Effector memory CD4-positive, alpha-beta T cell (primary cell): Measurements from ENCODE around the gene FSTL4.

ENCODE experiments used
- DNase-seq, 3 donors: peaks; one replicate each; pipeline ENCODE4 v3.0.0-alpha.2; 2020
- H3K27ac ChIP-seq: 2 replicates; pipeline ENCODE4 v1.7.0; 2013; ENCODE audit warnings: mild to moderate bottlenecking, low read length, moderate library complexity; ENCODE audit not compliant: insufficient read depth, poor library complexity, severe bottlenecking
- H3K27me3 ChIP-seq: replicated peaks from 2 replicates; pipeline ENCODE4 v1.7.0; 2013; ENCODE audit warnings: mild to moderate bottlenecking, low read length; ENCODE audit not compliant: insufficient read depth, control insufficient read depth, poor library complexity, severe bottlenecking
- H3K36me3 ChIP-seq: 2 replicates; pipeline ENCODE4 v1.7.0; 2013; ENCODE audit warnings: mild to moderate bottlenecking, low read length, moderate library complexity; ENCODE audit not compliant: control insufficient read depth, insufficient read depth
- H3K4me1 ChIP-seq: 2 replicates; pipeline ENCODE4 v1.7.0; 2013; ENCODE audit warnings: low read length, mild to moderate bottlenecking; ENCODE audit not compliant: control insufficient read depth, insufficient read depth, poor library complexity, severe bottlenecking
- H3K4me3 ChIP-seq: 2 replicates; pipeline ENCODE4 v1.7.0; 2013; ENCODE audit warnings: low read length, low read depth, mild to moderate bottlenecking; ENCODE audit not compliant: insufficient read depth, poor library complexity, severe bottlenecking
- H3K9me3 ChIP-seq: 2 replicates; pipeline ENCODE4 v1.7.0; 2013; ENCODE audit warnings: mild to moderate bottlenecking, low read length, moderate library complexity; ENCODE audit not compliant: control insufficient read depth

The FSTL4 gene

GRCh38 chr5:133243196-133243595 is 369.1 kb downstream of the FSTL4 start:
- no peaks in the 10 kb centered on the region for H3K9me3 ChIP-seq
- H3K4me1 ChIP-seq: no peaks in the 10 kb centered on the region
- H3K36me3 ChIP-seq: no peaks in the 10 kb centered on the region
- no peaks in the 10 kb centered on the region for H3K27me3 ChIP-seq
- no peak overlapping the region for H3K27ac ChIP-seq
- DNase-seq: no peak
- H3K4me3 ChIP-seq: no peak overlapping the region

DNA sequence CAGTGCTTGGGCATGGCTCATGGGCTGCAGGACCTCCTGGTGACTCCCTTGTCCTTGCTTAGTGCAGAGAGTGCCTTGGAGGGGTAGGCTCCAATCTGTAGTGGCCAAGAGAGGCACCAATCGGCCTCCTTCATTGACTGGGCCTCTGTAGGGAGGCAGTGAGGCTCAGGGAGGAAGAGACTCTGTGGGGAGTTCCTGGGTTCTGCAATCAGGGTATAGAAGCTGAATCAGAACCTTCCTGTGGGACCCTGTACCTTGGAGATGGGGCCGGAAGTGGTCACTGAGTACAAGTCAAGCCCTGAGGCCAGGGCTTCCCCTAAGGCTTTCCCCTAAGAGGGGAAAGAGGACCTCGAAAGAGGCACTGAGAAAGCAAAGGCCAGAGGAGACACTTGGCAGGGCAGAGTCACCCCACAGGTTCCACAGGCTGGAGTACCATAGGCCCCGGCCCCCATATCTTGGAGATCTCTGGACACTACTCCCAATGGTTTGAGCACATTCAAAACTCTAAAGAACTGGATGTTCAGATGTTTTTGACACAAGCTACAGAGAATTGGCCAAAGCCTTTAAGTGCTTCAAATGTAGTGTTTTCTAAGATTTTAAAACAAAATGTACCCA is 370.0 kb downstream of the FSTL4 start:
- no peak overlapping the region for H3K27ac ChIP-seq
- H3K4me3 ChIP-seq: no peak overlapping the region
- DNase-seq: no peak
- H3K9me3 ChIP-seq: no peaks in the 10 kb centered on the region
- no peaks in the 10 kb centered on the region for H3K36me3 ChIP-seq
- no peaks in the 10 kb centered on the region for H3K27me3 ChIP-seq
- no peaks in the 10 kb centered on the region for H3K4me1 ChIP-seq

GRCh38 chr5:133241179-133242092 is 370.9 kb downstream of the FSTL4 start:
- Histone ChIP-seq H3K27ac (no peak overlapping the region), H3K4me1 (no peaks in the 10 kb centered on the region), H3K9me3 (no peaks in the 10 kb centered on the region), H3K36me3 (no peaks in the 10 kb centered on the region), H3K27me3 (no peaks in the 10 kb centered on the region), H3K4me3 (no peak overlapping the region)
- DNase-seq: no peak

- Histone ChIP-seq H3K4me1 (no peaks in the 10 kb centered on the region), H3K4me3 (no peak overlapping the region), H3K36me3 (no peaks in the 10 kb centered on the region), H3K9me3 (no peaks in the 10 kb centered on the region), H3K27ac (no peak overlapping the region), H3K27me3 (no peaks in the 10 kb centered on the region)
- no peak for DNase-seq
Measured at GRCh38 chr5:133240425-133241091, 371.8 kb downstream of the FSTL4 start.

GRCh38 chr5:133238426-133239205 is 373.7 kb downstream of the FSTL4 start:
- DNase-seq: no peak
- no peaks in the 10 kb centered on the region for H3K36me3 ChIP-seq
- H3K4me3 ChIP-seq: no peak overlapping the region
- no peaks in the 10 kb centered on the region for H3K4me1 ChIP-seq
- no peak overlapping the region for H3K27ac ChIP-seq
- no peaks in the 10 kb centered on the region for H3K9me3 ChIP-seq
- no peaks in the 10 kb centered on the region for H3K27me3 ChIP-seq

DNA sequence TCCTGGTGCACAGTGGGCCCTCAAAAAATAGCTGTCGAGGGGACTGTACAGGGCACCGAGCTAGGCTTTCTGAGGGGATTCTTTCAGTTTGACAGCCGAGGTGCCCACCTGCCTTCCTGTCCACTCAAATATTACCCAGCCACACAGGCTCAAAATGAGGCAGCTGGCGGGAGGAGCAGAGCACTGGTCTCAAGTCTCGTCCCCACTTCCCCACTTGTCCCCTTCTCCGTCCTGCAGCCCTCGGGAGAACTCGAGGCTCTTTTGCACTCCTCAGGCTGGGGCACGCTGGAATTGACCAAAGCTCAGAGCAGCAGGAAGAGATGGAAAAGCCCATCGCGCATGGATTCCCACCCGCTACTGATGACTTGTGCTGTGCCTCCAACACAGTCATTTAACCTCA is 375.4 kb downstream of the FSTL4 start:
- Histone ChIP-seq H3K4me3 (no peak overlapping the region), H3K36me3 (no peaks in the 10 kb centered on the region), H3K27me3 (no peaks in the 10 kb centered on the region), H3K4me1 (no peaks in the 10 kb centered on the region), H3K9me3 (no peaks in the 10 kb centered on the region), H3K27ac (no peak overlapping the region)
- DNase-seq: no peak

DNA sequence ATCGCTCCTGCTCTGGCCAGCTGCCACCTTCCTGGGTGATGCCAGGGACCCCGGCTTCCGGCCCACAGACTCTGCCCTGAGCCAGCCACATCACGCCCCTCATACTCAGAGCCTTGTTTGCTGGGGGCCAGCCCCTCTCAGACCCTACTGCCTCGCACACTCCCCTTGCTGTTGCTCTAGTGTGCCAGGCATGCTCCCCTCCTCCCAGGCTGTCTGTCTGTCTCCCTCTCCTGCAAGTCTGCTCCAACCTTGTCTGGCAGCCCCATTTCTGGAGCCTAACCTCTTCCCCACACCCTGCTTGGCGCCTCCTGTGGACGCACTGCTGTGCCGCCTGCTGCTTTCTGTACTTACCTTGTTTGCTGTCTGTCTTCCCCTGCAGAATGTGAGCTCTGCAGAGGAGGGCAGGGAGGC is 375.8 kb downstream of the FSTL4 start:
- no peak overlapping the region for H3K4me3 ChIP-seq
- no peak overlapping the region for H3K27ac ChIP-seq
- H3K9me3 ChIP-seq: no peaks in the 10 kb centered on the region
- H3K36me3 ChIP-seq: no peaks in the 10 kb centered on the region
- no peak for DNase-seq
- H3K4me1 ChIP-seq: no peaks in the 10 kb centered on the region
- no peaks in the 10 kb centered on the region for H3K27me3 ChIP-seq

GRCh38 chr5:133235696-133236426 is 376.5 kb downstream of the FSTL4 start:
- Histone ChIP-seq H3K27me3 (no peaks in the 10 kb centered on the region), H3K36me3 (no peaks in the 10 kb centered on the region), H3K9me3 (no peaks in the 10 kb centered on the region), H3K4me3 (no peak overlapping the region), H3K27ac (no peak overlapping the region), H3K4me1 (no peaks in the 10 kb centered on the region)
- DNase-seq: no peak

GRCh38 chr5:133234911-133235310 is 377.4 kb downstream of the FSTL4 start:
- no peaks in the 10 kb centered on the region for H3K36me3 ChIP-seq
- no peak for DNase-seq
- H3K4me3 ChIP-seq: no peak overlapping the region
- H3K9me3 ChIP-seq: no peaks in the 10 kb centered on the region
- H3K27ac ChIP-seq: no peak overlapping the region
- H3K4me1 ChIP-seq: no peaks in the 10 kb centered on the region
- no peaks in the 10 kb centered on the region for H3K27me3 ChIP-seq
